Measurements from ENCODE around the gene KHDC1.
"Not testable (repeated sequence)": the region's sequence is repeated elsewhere in the genome, so short reads cannot be mapped to it uniquely, and the experiment has no call there.

Gene KHDC1

GRCh38 chr6:73248192-73248903 lies 14.6 kb downstream of the KHDC1 start:
- no peak for DNase-seq

- no peak for DNase-seq
Measured at GRCh38 chr6:73242001-73242400, 21.0 kb downstream of the KHDC1 start.

- DNase-seq: no peak
Measured at GRCh38 chr6:73240730-73241129, 22.3 kb downstream of the KHDC1 start.

GRCh38 chr6:73236144-73236750 lies 26.7 kb downstream of the KHDC1 start:
- DNase-seq: no peak

GRCh38 chr6:73234733-73235132 lies 28.3 kb downstream of the KHDC1 start:
- no peak for DNase-seq

GRCh38 chr6:73233971-73234370 lies 29.0 kb downstream of the KHDC1 start:
- DNase-seq: not testable (repeated sequence)

GRCh38 chr6:73233048-73233447 lies 29.9 kb downstream of the KHDC1 start:
- no peak for DNase-seq

GRCh38 chr6:73231986-73232391 lies 31.0 kb downstream of the KHDC1 start:
- DNase-seq: no peak

- no peak for DNase-seq
Measured at GRCh38 chr6:73227606-73228255, 35.3 kb downstream of the KHDC1 start.

- no peak for DNase-seq
Measured at GRCh38 chr6:73225396-73225795, 37.6 kb downstream of the KHDC1 start, which contains the start of gene KHDC1L. KHDC1L (minus strand) TSS chr6:73225496; CDS start chr6:73225408, 88 bp downstream.

- no peak for DNase-seq
Measured at GRCh38 chr6:73216859-73217258, 46.1 kb downstream of the KHDC1 start.

GRCh38 chr6:73209117-73209516 lies 53.9 kb downstream of the KHDC1 start:
- no peak for DNase-seq

GRCh38 chr6:73207221-73207837 lies 55.7 kb downstream of the KHDC1 start:
- DNase-seq: no peak

GRCh38 chr6:73204252-73204651 lies 58.7 kb downstream of the KHDC1 start:
- DNase-seq: no peak

GRCh38 chr6:73203098-73203497 lies 59.9 kb downstream of the KHDC1 start:
- DNase-seq: no peak

GRCh38 chr6:73200735-73201134 lies 62.3 kb downstream of the KHDC1 start:
- DNase-seq: no peak

GRCh38 chr6:73200247-73200646 lies 62.7 kb downstream of the KHDC1 start:
- DNase-seq: no peak

GRCh38 chr6:73194744-73195143 lies 68.3 kb downstream of the KHDC1 start:
- DNase-seq: no peak

- not testable (repeated sequence) for DNase-seq
Measured at GRCh38 chr6:73193302-73193701, 69.7 kb downstream of the KHDC1 start.

All from effector CD4-positive, alpha-beta T cell (primary cell).